OCI-LY1 (cell line): ENCODE results near the gene NUP210.

Source experiments
- H2AFZ ChIP-seq: fragments of 200-600 bp; sonication (generic), shearing (Covaris generic); 2 replicates; pipeline ENCODE4 v1.6.0; 2014; ENCODE audit warnings: antibody characterized with exemption, mild to moderate bottlenecking, low read length
- H3F3A ChIP-seq: fragments of 200-600 bp; sonication (generic), shearing (Covaris generic); 2 replicates; pipeline ENCODE4 v1.6.0; 2014; ENCODE audit warnings: mild to moderate bottlenecking, antibody characterized with exemption, low read length, moderate library complexity; ENCODE audit not compliant: insufficient read depth
- H3K27ac ChIP-seq: fragments of 200-600 bp; sonication (generic); 2 replicates; pipeline ENCODE4 v1.5.1; 2014; ENCODE audit warnings: low read length, mixed run types, mild to moderate bottlenecking, low read depth; ENCODE audit not compliant: poor library complexity, severe bottlenecking
- H3K27me3 ChIP-seq: fragments of 200-600 bp; sonication (generic); 2 replicates; pipeline ENCODE4 v1.6.0; 2014; ENCODE audit warnings: antibody characterized with exemption, mild to moderate bottlenecking, low read length, moderate library complexity; ENCODE audit not compliant: insufficient read depth
- H3K36me3 ChIP-seq: fragments of 200-600 bp; sonication (generic); 2 replicates; pipeline ENCODE4 v1.6.1; 2014; ENCODE audit warnings: mild to moderate bottlenecking, antibody characterized with exemption, low read length, moderate library complexity, mixed read lengths; ENCODE audit not compliant: insufficient read depth
- H3K4me1 ChIP-seq: fragments of 200-600 bp; sonication (generic); 2 replicates; pipeline ENCODE4 v1.5.1; 2014; ENCODE audit warnings: mild to moderate bottlenecking, low read length, moderate library complexity; ENCODE audit not compliant: insufficient read depth, severe bottlenecking
- H3K4me2 ChIP-seq: fragments of 200-600 bp; sonication (generic), shearing (Covaris generic); 2 replicates; pipeline ENCODE4 v1.6.1; 2014; ENCODE audit warnings: low read length
- H3K4me3 ChIP-seq: fragments of 200-600 bp; sonication (generic); 2 replicates; pipeline ENCODE4 v1.5.1; 2014; ENCODE audit warnings: low read length, low read depth, mild to moderate bottlenecking, mixed read lengths; ENCODE audit not compliant: poor library complexity, severe bottlenecking
- H3K79me2 ChIP-seq: fragments of 200-600 bp; shearing (Covaris generic); 2 replicates; pipeline ENCODE4 v1.6.1; 2016; ENCODE audit warnings: mixed run types, low read length, mixed read lengths; ENCODE audit not compliant: insufficient read depth
- H3K9ac ChIP-seq: fragments of 200-600 bp; sonication (generic), shearing (Covaris generic); 2 replicates; pipeline ENCODE4 v1.6.1; 2014; ENCODE audit warnings: mild to moderate bottlenecking, low read length, mixed read lengths
- H3K9me2 ChIP-seq: fragments of 200-600 bp; sonication (generic), shearing (Covaris generic); 2 replicates; pipeline ENCODE4 v1.6.1; 2014; ENCODE audit warnings: low read depth, mild to moderate bottlenecking, low read length, mixed read lengths
- H3K9me3 ChIP-seq: fragments of 200-600 bp; shearing (Covaris generic); 2 replicates; pipeline ENCODE4 v1.6.1; 2014; ENCODE audit warnings: low read length, mixed read lengths
- H4K20me1 ChIP-seq: fragments of 200-600 bp; sonication (generic), shearing (Covaris generic); 2 replicates; pipeline ENCODE4 v1.6.0; 2016; ENCODE audit warnings: mild to moderate bottlenecking, low read length; ENCODE audit not compliant: insufficient read depth
- CTCF ChIP-seq: fragments of 200-600 bp; sonication (generic), shearing (Covaris generic); IDR thresholded peaks from 2 replicates; pipeline ENCODE4 v1.5.1; 2017; ENCODE audit warnings: mild to moderate bottlenecking, antibody characterized with exemption, low read length, moderate library complexity, mixed read lengths
- EZH2 ChIP-seq: fragments of 200-600 bp; sonication (generic), shearing (Covaris generic); IDR thresholded peaks from 2 replicates; pipeline ENCODE4 v1.8.0; 2017; ENCODE audit warnings: borderline replicate concordance, mixed run types, mild to moderate bottlenecking, antibody characterized with exemption, low read length, moderate library complexity, mixed read lengths

NUP210 gene

GRCh38 chr3:13335059-13335458, 85.1 kb downstream of the NUP210 start:
- Histone ChIP-seq H3K4me1 (peaks cover 58% of the 10 kb centered on the region), H3K27me3 (no peaks in the 10 kb centered on the region), H4K20me1 (no peaks in the 10 kb centered on the region), H3F3A (0 out of 2 replicates have a peak, but pooled peaks cover 6% of the 10 kb centered on the region), H3K36me3 (peaks cover 92% of the 10 kb centered on the region), H2AFZ (no peak overlapping the region), H3K9me2 (no peaks in the 10 kb centered on the region), H3K4me3 (no peak overlapping the region), H3K9ac (peak overlapping the region; percentile 53; the same call in 1 of the 2 replicates), H3K4me2 (peak overlapping the region; percentile 2; the same call in 1 of the 2 replicates), H3K79me2 (no peaks in the 10 kb centered on the region), H3K9me3 (no peaks in the 10 kb centered on the region), H3K27ac (peak overlapping the region; percentile 95)
- TF ChIP-seq EZH2, result no peak
- no peak for TF ChIP-seq CTCF

- TF ChIP-seq EZH2 (no peak), CTCF (no peak)
- Histone ChIP-seq H3K9ac (peak overlapping the region; percentile 53), H3K4me2 (peak overlapping the region; percentile 24; the same call in 1 of the 2 replicates), H4K20me1 (no peaks in the 10 kb centered on the region), H3K9me3 (no peaks in the 10 kb centered on the region), H3K4me1 (peaks cover 58% of the 10 kb centered on the region), H3K79me2 (no peaks in the 10 kb centered on the region), H3K27ac (peak overlapping the region; percentile 95), H3K36me3 (peaks cover 92% of the 10 kb centered on the region), H3K4me3 (no peak overlapping the region), H2AFZ (no peak overlapping the region), H3K27me3 (no peaks in the 10 kb centered on the region), H3K9me2 (no peaks in the 10 kb centered on the region), H3F3A (0 out of 2 replicates have a peak, but pooled peaks cover 6% of the 10 kb centered on the region)
Observed at GRCh38 chr3:13333236-13333897, 86.8 kb downstream of the NUP210 start.

GRCh38 chr3:13332740-13333139, 87.4 kb downstream of the NUP210 start:
- no peaks in the 10 kb centered on the region for H4K20me1 ChIP-seq
- H3K36me3 ChIP-seq, result peaks cover 92% of the 10 kb centered on the region
- no peak overlapping the region for H3K4me3 ChIP-seq
- peak overlapping the region; percentile 53 for H3K9ac ChIP-seq
- H3K4me2 ChIP-seq, result peak overlapping the region; percentile 24; the same call in 1 of the 2 replicates
- H3K27me3 ChIP-seq, result no peaks in the 10 kb centered on the region
- 0 out of 2 replicates have a peak, but pooled peaks cover 6% of the 10 kb centered on the region for H3F3A ChIP-seq
- H3K27ac ChIP-seq, result peak overlapping the region; percentile 95
- H3K79me2 ChIP-seq, result no peaks in the 10 kb centered on the region
- no peak overlapping the region for H2AFZ ChIP-seq
- H3K9me2 ChIP-seq, result no peaks in the 10 kb centered on the region
- no peaks in the 10 kb centered on the region for H3K9me3 ChIP-seq
- peaks cover 56% of the 10 kb centered on the region for H3K4me1 ChIP-seq
- no peak for TF ChIP-seq EZH2
- TF ChIP-seq CTCF, result no peak
